GM21381 (cell line): ENCODE measurements around the gene PDHA1.

Experiments
- ATAC-seq: cut with Tn5 transposase; IDR thresholded peaks from one replicate; pipeline ENCODE4 v1.9.1; 2021; ENCODE audit warnings: mild to moderate bottlenecking, moderate library complexity; ENCODE audit not compliant: unreplicated experiment

The PDHA1 gene

GRCh38 chrX:19373351-19373891 is 29.7 kb downstream of the PDHA1 start:
- ATAC-seq: no peak

- ATAC-seq: no peak
These were observed 31.8 kb downstream of the PDHA1 start for GRCh38 chrX:19375546-19375945.

GRCh38 chrX:19377799-19378198 is 34.1 kb downstream of the PDHA1 start:
- ATAC-seq: no peak

- no peak for ATAC-seq
These were observed 37.6 kb downstream of the PDHA1 start for GRCh38 chrX:19381326-19381725.

- no peak for ATAC-seq
These were observed 38.9 kb downstream of the PDHA1 start for GRCh38 chrX:19382555-19383145.

GRCh38 chrX:19386679-19387078 is 43.0 kb downstream of the PDHA1 start:
- no peak for ATAC-seq

- ATAC-seq: no peak
These were observed 44.4 kb downstream of the PDHA1 start for GRCh38 chrX:19388064-19388679.

- ATAC-seq: no peak
These were observed 45.0 kb downstream of the PDHA1 start for GRCh38 chrX:19388741-19389140.

GRCh38 chrX:19389227-19389845 is 45.6 kb downstream of the PDHA1 start:
- no peak for ATAC-seq

- ATAC-seq: no peak
These were observed 48.4 kb downstream of the PDHA1 start for GRCh38 chrX:19392078-19392477.

- no peak for ATAC-seq
These were observed 49.0 kb downstream of the PDHA1 start for GRCh38 chrX:19392703-19393102.

GRCh38 chrX:19403696-19404095 is 60.0 kb downstream of the PDHA1 start:
- no peak for ATAC-seq

- ATAC-seq: no peak
These were observed 66.5 kb downstream of the PDHA1 start for GRCh38 chrX:19410259-19410658.
